GM12801 (cell line): ENCODE data around the gene PTPRT.

ENCODE experiments used
- CTCF ChIP-seq: IDR thresholded peaks from one replicate; pipeline ENCODE4 v1.5.1; 2011; ENCODE audit warnings: control low read depth; ENCODE audit not compliant: insufficient read length; ENCODE audit errors: extremely low read depth

The PTPRT gene

DNA sequence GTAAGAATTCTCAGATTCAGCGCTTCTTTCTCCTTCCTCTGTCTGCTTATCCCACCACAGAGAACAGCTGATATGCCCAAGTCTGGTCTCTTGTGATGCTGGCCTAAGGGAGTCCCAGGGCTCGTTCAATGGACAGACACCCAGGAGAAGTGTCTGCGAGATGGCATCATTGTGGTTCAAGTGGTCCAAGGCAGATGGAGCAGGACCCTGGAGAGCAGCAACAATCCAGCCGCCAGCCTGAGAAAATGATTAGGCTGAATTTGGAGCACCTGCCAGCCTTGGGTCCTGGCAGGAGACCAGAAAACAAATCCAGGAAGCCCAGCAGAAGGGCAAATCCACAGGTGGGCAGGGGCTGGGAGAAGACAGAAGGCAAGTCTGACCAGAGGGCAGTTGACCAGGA lies 145.8 kb downstream of the PTPRT start:
- no peak for TF ChIP-seq CTCF

DNA sequence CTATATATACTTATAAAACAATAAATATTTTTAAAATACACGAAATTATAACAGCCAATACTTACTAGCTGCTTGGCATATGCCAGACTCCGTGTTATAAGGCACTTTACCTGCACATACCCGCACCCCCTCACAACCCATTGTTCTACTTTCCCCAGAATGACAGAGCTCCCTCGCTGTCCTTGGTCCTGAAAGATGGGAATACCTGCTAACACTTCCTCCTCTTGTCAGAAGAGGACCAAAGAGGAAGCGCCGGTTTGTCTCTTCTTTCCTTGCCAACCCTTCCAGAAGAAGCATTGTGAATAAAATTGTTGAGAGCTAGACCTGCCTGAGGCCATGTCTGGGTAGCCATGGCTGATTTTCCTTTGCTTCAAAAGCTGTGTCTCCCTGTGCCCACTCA lies 149.3 kb downstream of the PTPRT start:
- TF ChIP-seq CTCF = no peak

DNA sequence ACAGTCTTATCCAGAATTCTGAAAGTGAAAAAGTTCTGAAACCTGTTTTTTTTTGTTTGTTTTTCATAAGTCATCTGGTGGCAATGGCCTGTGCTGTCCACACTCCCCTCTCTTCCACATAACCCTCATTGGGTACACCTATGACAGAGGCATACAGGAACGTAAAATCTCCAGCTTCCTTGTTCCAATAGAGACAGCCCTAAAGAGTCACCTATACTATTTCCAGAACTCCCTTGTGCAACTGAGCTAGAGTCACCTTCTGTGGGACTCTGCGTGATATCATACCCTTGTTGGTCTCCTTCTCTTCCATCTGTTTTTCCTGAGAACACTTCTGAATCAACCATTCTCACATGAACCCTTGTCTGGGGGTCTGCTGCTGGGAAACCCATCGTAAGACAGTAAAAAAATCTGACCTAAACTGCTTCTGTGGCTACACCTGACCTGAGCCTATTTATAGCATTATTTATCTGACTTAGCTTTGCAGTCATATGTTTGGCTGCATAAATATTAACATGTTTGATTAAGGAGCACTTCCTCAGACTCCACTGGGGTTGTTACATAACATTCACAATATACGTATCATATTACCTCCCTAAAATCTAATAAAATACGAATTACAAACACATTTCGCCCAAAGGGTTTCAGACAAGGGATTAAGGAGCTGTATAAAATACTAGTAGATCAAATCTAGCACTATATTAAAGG lies 151.9 kb downstream of the PTPRT start:
- no peak for TF ChIP-seq CTCF

- no peak for TF ChIP-seq CTCF
Measured at GRCh38 chr20:43034981-43035724, 154.6 kb downstream of the PTPRT start.

- no peak for TF ChIP-seq CTCF
Measured at GRCh38 chr20:43032459-43032858, 157.2 kb downstream of the PTPRT start.

DNA sequence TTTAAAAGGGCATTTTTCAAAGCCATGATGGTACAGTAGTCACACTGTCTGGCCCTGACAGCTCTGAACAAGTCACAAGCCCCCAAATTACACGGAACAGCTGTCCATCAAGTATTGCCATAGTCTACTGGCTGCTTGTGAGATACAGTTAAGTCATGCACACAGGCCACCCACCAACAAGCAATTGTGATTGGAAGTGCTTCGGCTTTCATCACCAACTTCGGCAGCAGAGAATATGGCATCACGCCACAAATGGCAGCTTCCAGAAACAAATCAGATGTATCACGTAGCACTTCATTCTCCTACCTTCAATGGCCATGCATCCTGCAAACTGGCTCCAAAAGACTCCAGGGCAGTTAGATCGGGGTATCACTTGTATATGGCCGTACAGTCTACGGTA lies 160.5 kb downstream of the PTPRT start:
- TF ChIP-seq CTCF = no peak

- no peak for TF ChIP-seq CTCF
Measured at GRCh38 chr20:43028470-43028869, 161.2 kb downstream of the PTPRT start.
